ENCODE results near the gene LRIG1. TPM values are rescaled to one million over a fixed set of nuclear protein-coding genes. Genes with fewer than 3 reads are reported as not detected.
A peak's percentile ranks its signal among the peaks of the same experiment; 100 is the strongest.

The LRIG1 gene
- total RNA-seq, 1 donor from 2014 or later = 169 TPM

- no peak for TF ChIP-seq CTCF (IDR thresholded peaks at IDR 0.05)
- TF ChIP-seq EZH2 (IDR thresholded peaks at IDR 0.05) = no peak
- TF ChIP-seq EZH2phosphoT487 (IDR thresholded peaks at IDR 0.05) = no peak
- Mint-ChIP-seq H3K4me1 (peaks cover 12% of the 10 kb centered on the region), H3K9me3 (peaks cover 4% of the 10 kb centered on the region), H3K27me3 (ENCODE audit: insufficient read depth, low read depth) (no peaks in the 10 kb centered on the region), H3K36me3 (peaks cover 76% of the 10 kb centered on the region), H3K4me3 (no peak overlapping the region), H3K27ac (no peak overlapping the region)
- no peak for DNase-seq (ENCODE audit: low spot score)
- Histone ChIP-seq H2AFZ (replicated peaks) (no peak overlapping the region), H3F3A (ENCODE audit: low read depth) (peaks cover 46% of the 10 kb centered on the region), H3K27ac (no peak overlapping the region), H3K79me2 (ENCODE audit: low read depth) (peaks cover 71% of the 10 kb centered on the region), H3K4me2 (no peak overlapping the region), H3K4me3 (no peak overlapping the region), H3K27me3 (no peaks in the 10 kb centered on the region), H3K4me1 (peaks cover 3% of the 10 kb centered on the region), H3K36me3 (peaks cover 39% of the 10 kb centered on the region), H4K20me1 (ENCODE audit: low read depth) (peaks cover 80% of the 10 kb centered on the region), H3K9ac (no peak overlapping the region), H3K9me3 (ENCODE audit: low read depth) (no peaks in the 10 kb centered on the region)
These were observed 107.9 kb downstream of the LRIG1 start for GRCh38 chr3:66392966-66393332.

- Histone ChIP-seq H3K36me3 (peaks cover 35% of the 10 kb centered on the region), H3K4me1 (peaks cover 3% of the 10 kb centered on the region), H3K27me3 (no peaks in the 10 kb centered on the region), H4K20me1 (ENCODE audit: low read depth) (peaks cover 77% of the 10 kb centered on the region), H3K9me3 (ENCODE audit: low read depth) (no peaks in the 10 kb centered on the region), H3K79me2 (ENCODE audit: low read depth) (peaks cover 71% of the 10 kb centered on the region), H3K4me3 (no peak overlapping the region), H3K27ac (no peak overlapping the region), H3K9ac (no peak overlapping the region), H3K4me2 (no peak overlapping the region), H2AFZ (replicated peaks) (no peak overlapping the region), H3F3A (ENCODE audit: low read depth) (peaks cover 46% of the 10 kb centered on the region)
- no peak for TF ChIP-seq EZH2phosphoT487 (IDR thresholded peaks at IDR 0.05)
- TF ChIP-seq EZH2 (IDR thresholded peaks at IDR 0.05) = no peak
- no peak overlapping the region for H3K27ac Mint-ChIP-seq
- H3K36me3 Mint-ChIP-seq = peaks cover 72% of the 10 kb centered on the region
- no peak for DNase-seq (ENCODE audit: low spot score)
- no peaks in the 10 kb centered on the region for H3K27me3 Mint-ChIP-seq (ENCODE audit: insufficient read depth, low read depth)
- H3K4me1 Mint-ChIP-seq = peaks cover 12% of the 10 kb centered on the region
- peaks cover 4% of the 10 kb centered on the region for H3K9me3 Mint-ChIP-seq
- no peak overlapping the region for H3K4me3 Mint-ChIP-seq
These were observed 108.3 kb downstream of the LRIG1 start for GRCh38 chr3:66392512-66392911.

GRCh38 chr3:66390013-66390412 lies 110.8 kb downstream of the LRIG1 start:
- Histone ChIP-seq H2AFZ (replicated peaks) (no peak overlapping the region), H3K4me2 (no peak overlapping the region), H3K36me3 (peaks cover 49% of the 10 kb centered on the region), H3K27me3 (no peaks in the 10 kb centered on the region), H3F3A (ENCODE audit: low read depth) (peaks cover 50% of the 10 kb centered on the region), H3K4me3 (no peak overlapping the region), H3K79me2 (ENCODE audit: low read depth) (peaks cover 78% of the 10 kb centered on the region), H3K27ac (peak overlapping the region; percentile 63), H3K9me3 (ENCODE audit: low read depth) (no peaks in the 10 kb centered on the region), H3K4me1 (peaks cover 3% of the 10 kb centered on the region), H4K20me1 (ENCODE audit: low read depth) (peaks cover 78% of the 10 kb centered on the region), H3K9ac (no peak overlapping the region)
- Mint-ChIP-seq H3K27ac (no peak overlapping the region), H3K27me3 (ENCODE audit: insufficient read depth, low read depth) (no peaks in the 10 kb centered on the region), H3K36me3 (peaks cover 83% of the 10 kb centered on the region), H3K4me1 (peaks cover 9% of the 10 kb centered on the region), H3K9me3 (peaks cover 7% of the 10 kb centered on the region), H3K4me3 (no peak overlapping the region)
- no peak for TF ChIP-seq EZH2phosphoT487 (IDR thresholded peaks at IDR 0.05)
- no peak for TF ChIP-seq EZH2 (IDR thresholded peaks at IDR 0.05)
- no peak for TF ChIP-seq CTCF (IDR thresholded peaks at IDR 0.05)
- DNase-seq (ENCODE audit: low spot score) = no peak

- H3K36me3 ChIP-seq = peaks cover 49% of the 10 kb centered on the region
- H3K9ac ChIP-seq = no peak overlapping the region
- H3K4me1 Mint-ChIP-seq = no peaks in the 10 kb centered on the region
- H3K27me3 ChIP-seq = no peaks in the 10 kb centered on the region
- no peaks in the 10 kb centered on the region for H3K9me3 ChIP-seq (ENCODE audit: low read depth)
- no peak overlapping the region for H3K27ac ChIP-seq
- H3K27ac Mint-ChIP-seq = no peak overlapping the region
- H3K9me3 Mint-ChIP-seq = peaks cover 9% of the 10 kb centered on the region
- TF ChIP-seq EZH2phosphoT487 (IDR thresholded peaks at IDR 0.05) = no peak
- TF ChIP-seq CTCF (IDR thresholded peaks at IDR 0.05) = no peak
- TF ChIP-seq EZH2 (IDR thresholded peaks at IDR 0.05) = no peak
- H2AFZ ChIP-seq (replicated peaks) = no peak overlapping the region
- no peak overlapping the region for H3K4me3 ChIP-seq
- H3F3A ChIP-seq (ENCODE audit: low read depth) = peaks cover 45% of the 10 kb centered on the region
- DNase-seq (ENCODE audit: low spot score) = no peak
- peaks cover 3% of the 10 kb centered on the region for H3K4me1 ChIP-seq
- no peak overlapping the region for H3K4me3 Mint-ChIP-seq
- H3K27me3 Mint-ChIP-seq (ENCODE audit: insufficient read depth, low read depth) = no peaks in the 10 kb centered on the region
- H3K36me3 Mint-ChIP-seq = peaks cover 84% of the 10 kb centered on the region
- H4K20me1 ChIP-seq (ENCODE audit: low read depth) = peaks cover 77% of the 10 kb centered on the region
- no peak overlapping the region for H3K4me2 ChIP-seq
- peaks cover 79% of the 10 kb centered on the region for H3K79me2 ChIP-seq (ENCODE audit: low read depth)
These were observed 113.7 kb downstream of the LRIG1 start for GRCh38 chr3:66386925-66387650.

All from neural progenitor cell (in vitro differentiated cells).